ENCODE data around the gene SEC61B.
"Not testable (repeated sequence)": the region's sequence is repeated elsewhere in the genome, so short reads cannot be mapped to it uniquely, and the experiment has no call there.

SEC61B gene

GRCh38 chr9:99237356-99237755 lies 15.3 kb downstream of the SEC61B start:
- no peak for DNase-seq (ENCODE audit: low read depth in 3 of 3)

GRCh38 chr9:99237849-99238248 lies 15.8 kb downstream of the SEC61B start:
- not testable (repeated sequence) for DNase-seq (ENCODE audit: low read depth in 3 of 3)

GRCh38 chr9:99238331-99238730 lies 16.2 kb downstream of the SEC61B start:
- no peak for DNase-seq (ENCODE audit: low read depth in 3 of 3)

GRCh38 chr9:99239341-99240060 lies 17.4 kb downstream of the SEC61B start:
- DNase-seq (ENCODE audit: low read depth in 3 of 3) = no peak

- DNase-seq (ENCODE audit: low read depth in 3 of 3) = no peak
Measured at GRCh38 chr9:99241106-99241505, 19.0 kb downstream of the SEC61B start.

- no peak for DNase-seq (ENCODE audit: low read depth in 3 of 3)
Measured at GRCh38 chr9:99244344-99245260, 22.5 kb downstream of the SEC61B start.

- no peak for DNase-seq (ENCODE audit: low read depth in 3 of 3)
Measured at GRCh38 chr9:99249619-99250018, 27.5 kb downstream of the SEC61B start.

- DNase-seq (ENCODE audit: low read depth in 3 of 3) = no peak
Measured at GRCh38 chr9:99251157-99251556, 29.1 kb downstream of the SEC61B start.

GRCh38 chr9:99253134-99253533 lies 31.1 kb downstream of the SEC61B start:
- DNase-seq (ENCODE audit: low read depth in 3 of 3) = no peak

- DNase-seq (ENCODE audit: low read depth in 3 of 3) = peak; percentile 52 to 58 (median 57)
Measured at GRCh38 chr9:99253772-99254431, 31.8 kb downstream of the SEC61B start.

- no peak for DNase-seq (ENCODE audit: low read depth in 3 of 3)
Measured at GRCh38 chr9:99255651-99256050, 33.6 kb downstream of the SEC61B start.

- DNase-seq (ENCODE audit: low read depth in 3 of 3) = no peak
Measured at GRCh38 chr9:99257723-99258389, 35.8 kb downstream of the SEC61B start.

- peak in 1 of 3 experiments; percentile 10 for DNase-seq (ENCODE audit: low read depth in 3 of 3)
Measured at GRCh38 chr9:99259231-99259918, 37.3 kb downstream of the SEC61B start.

GRCh38 chr9:99261923-99262322 lies 39.8 kb downstream of the SEC61B start:
- DNase-seq (ENCODE audit: low read depth in 3 of 3) = no peak

- DNase-seq (ENCODE audit: low read depth in 3 of 3) = no peak
Measured at GRCh38 chr9:99262949-99263418, 40.9 kb downstream of the SEC61B start.

GRCh38 chr9:99264070-99264680 lies 42.1 kb downstream of the SEC61B start:
- DNase-seq (ENCODE audit: low read depth in 3 of 3) = no peak

- no peak for DNase-seq (ENCODE audit: low read depth in 3 of 3)
Measured at GRCh38 chr9:99265691-99266090, 43.6 kb downstream of the SEC61B start.

GRCh38 chr9:99266255-99267023 lies 44.4 kb downstream of the SEC61B start:
- peak in 2 of 3 experiments; percentile 26 to 34 for DNase-seq (ENCODE audit: low read depth in 3 of 3)

GRCh38 chr9:99269416-99269815 lies 47.3 kb downstream of the SEC61B start:
- no peak for DNase-seq (ENCODE audit: low read depth in 3 of 3)

- DNase-seq (ENCODE audit: low read depth in 3 of 3) = no peak
Measured at GRCh38 chr9:99270491-99270890, 48.4 kb downstream of the SEC61B start.
